ENCODE measurements around the gene OR8H1.

Gene OR8H1

GRCh38 chr11:56292154-56292553, at the start of gene OR8H1:
Gene OR8H1 (minus strand): TSS chr11:56292254. CDS start chr11:56291062, 1,192 bp downstream.
- in situ Hi-C loops (cut with HindIII; ENCODE audit: low pct_ligation_motif_present, low sequenced_read_pairs), result no loop called here
- TF ChIP-seq CTCF (IDR thresholded peaks at IDR 0.05; ENCODE audit: low read depth, low read length, missing control alignments), result no peak
- H3K27ac ChIP-seq, result no peak within 1 kb of the TSS
- H3K27me3 ChIP-seq (replicated peaks), result no peaks in the 10 kb centered on the region
- H3K4me3 ChIP-seq (ENCODE audit: low read depth, low read length), result no peak within 1 kb of the TSS
- no peaks in the 10 kb centered on the region for H3K36me3 ChIP-seq (replicated peaks)
- DNase-seq, result no peak

- in situ Hi-C loops (cut with HindIII; ENCODE audit: low pct_ligation_motif_present, low sequenced_read_pairs), result no loop called here
- TF ChIP-seq CTCF (IDR thresholded peaks at IDR 0.05; ENCODE audit: low read depth, low read length, missing control alignments), result no peak
- Histone ChIP-seq H3K36me3 (replicated peaks) (no peaks in the 10 kb centered on the region), H3K27me3 (replicated peaks) (no peaks in the 10 kb centered on the region), H3K4me3 (ENCODE audit: low read depth, low read length) (no peak overlapping the region), H3K27ac (no peak overlapping the region)
- no peak for DNase-seq
Measured at GRCh38 chr11:56340289-56340688, 48.2 kb upstream of the OR8H1 start.

GRCh38 chr11:56333156-56333555, 41.1 kb upstream of the OR8H1 start:
- Histone ChIP-seq H3K36me3 (replicated peaks) (no peaks in the 10 kb centered on the region), H3K27me3 (replicated peaks) (no peaks in the 10 kb centered on the region), H3K4me3 (ENCODE audit: low read depth, low read length) (no peak overlapping the region), H3K27ac (no peak overlapping the region)
- in situ Hi-C loops (cut with HindIII; ENCODE audit: low pct_ligation_motif_present, low sequenced_read_pairs), result no loop called here
- TF ChIP-seq CTCF (IDR thresholded peaks at IDR 0.05; ENCODE audit: low read depth, low read length, missing control alignments), result no peak
- no peak for DNase-seq

- H3K27me3 ChIP-seq (replicated peaks), result no peaks in the 10 kb centered on the region
- no peak for TF ChIP-seq CTCF (IDR thresholded peaks at IDR 0.05; ENCODE audit: low read depth, low read length, missing control alignments)
- H3K36me3 ChIP-seq (replicated peaks), result no peaks in the 10 kb centered on the region
- in situ Hi-C loops (cut with HindIII; ENCODE audit: low pct_ligation_motif_present, low sequenced_read_pairs), result no loop called here
- H3K27ac ChIP-seq, result no peak overlapping the region
- no peak overlapping the region for H3K4me3 ChIP-seq (ENCODE audit: low read depth, low read length)
- no peak for DNase-seq
Measured at GRCh38 chr11:56331861-56332491, 39.9 kb upstream of the OR8H1 start.

- TF ChIP-seq CTCF (IDR thresholded peaks at IDR 0.05; ENCODE audit: low read depth, low read length, missing control alignments), result no peak
- Histone ChIP-seq H3K27ac (no peak within 1 kb of the TSS), H3K27me3 (replicated peaks) (no peaks in the 10 kb centered on the region), H3K4me3 (ENCODE audit: low read depth, low read length) (no peak within 1 kb of the TSS), H3K36me3 (replicated peaks) (no peaks in the 10 kb centered on the region)
- no peak for DNase-seq
- in situ Hi-C loops (cut with HindIII; ENCODE audit: low pct_ligation_motif_present, low sequenced_read_pairs), result no loop called here
Measured at GRCh38 chr11:56314844-56315243, 22.8 kb upstream of the OR8H1 start, which contains the start of gene OR8K3. Gene OR8K3 (plus strand): TSS chr11:56315144. CDS start chr11:56318307, 3,163 bp downstream.

- no peak overlapping the region for H3K27ac ChIP-seq
- no peak overlapping the region for H3K4me3 ChIP-seq (ENCODE audit: low read depth, low read length)
- no peak for DNase-seq
- TF ChIP-seq CTCF (IDR thresholded peaks at IDR 0.05; ENCODE audit: low read depth, low read length, missing control alignments), result no peak
- no peaks in the 10 kb centered on the region for H3K36me3 ChIP-seq (replicated peaks)
- H3K27me3 ChIP-seq (replicated peaks), result no peaks in the 10 kb centered on the region
- in situ Hi-C loops (cut with HindIII; ENCODE audit: low pct_ligation_motif_present, low sequenced_read_pairs), result no loop called here
Measured at GRCh38 chr11:56307836-56308235, 15.8 kb upstream of the OR8H1 start.

All from brain microvascular endothelial cell (primary cell).